NCI-H2107 treated with DMSO at 0.1 percent for 48 hours (cell line): Measurements from ENCODE around the gene RIMOC1.
"Not testable (repeated sequence)": the region's sequence is repeated elsewhere in the genome, so short reads cannot be mapped to it uniquely, and the experiment has no call there.

Source experiments
- DNase-seq: peaks from one replicate; lab custom pipeline; 2025; ENCODE audit not compliant: unreplicated experiment; lab: John Stamatoyannopoulos, UW

Gene RIMOC1

GRCh38 chr5:41891066-41891707 is 13.0 kb upstream of the RIMOC1 start:
- no peak for DNase-seq

DNA sequence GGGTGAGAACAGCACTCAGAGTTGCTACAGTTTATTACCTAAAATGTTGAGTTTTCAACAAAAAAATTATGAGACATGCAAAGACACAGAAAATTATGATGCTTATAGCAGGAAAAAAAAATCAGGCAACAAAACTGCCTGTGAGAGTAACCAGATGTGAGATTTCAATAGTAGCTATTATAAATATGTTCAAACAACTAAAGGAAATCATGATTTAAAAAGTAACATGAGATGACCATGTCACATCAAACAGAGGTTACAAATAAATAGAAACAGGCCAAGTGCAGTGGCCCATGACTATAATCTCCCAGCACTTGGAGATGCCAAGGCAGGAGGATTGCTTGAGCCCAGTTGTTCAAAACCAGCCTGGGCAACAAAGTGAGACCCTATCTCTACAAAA is 12.1 kb upstream of the RIMOC1 start:
- DNase-seq = no peak

DNA sequence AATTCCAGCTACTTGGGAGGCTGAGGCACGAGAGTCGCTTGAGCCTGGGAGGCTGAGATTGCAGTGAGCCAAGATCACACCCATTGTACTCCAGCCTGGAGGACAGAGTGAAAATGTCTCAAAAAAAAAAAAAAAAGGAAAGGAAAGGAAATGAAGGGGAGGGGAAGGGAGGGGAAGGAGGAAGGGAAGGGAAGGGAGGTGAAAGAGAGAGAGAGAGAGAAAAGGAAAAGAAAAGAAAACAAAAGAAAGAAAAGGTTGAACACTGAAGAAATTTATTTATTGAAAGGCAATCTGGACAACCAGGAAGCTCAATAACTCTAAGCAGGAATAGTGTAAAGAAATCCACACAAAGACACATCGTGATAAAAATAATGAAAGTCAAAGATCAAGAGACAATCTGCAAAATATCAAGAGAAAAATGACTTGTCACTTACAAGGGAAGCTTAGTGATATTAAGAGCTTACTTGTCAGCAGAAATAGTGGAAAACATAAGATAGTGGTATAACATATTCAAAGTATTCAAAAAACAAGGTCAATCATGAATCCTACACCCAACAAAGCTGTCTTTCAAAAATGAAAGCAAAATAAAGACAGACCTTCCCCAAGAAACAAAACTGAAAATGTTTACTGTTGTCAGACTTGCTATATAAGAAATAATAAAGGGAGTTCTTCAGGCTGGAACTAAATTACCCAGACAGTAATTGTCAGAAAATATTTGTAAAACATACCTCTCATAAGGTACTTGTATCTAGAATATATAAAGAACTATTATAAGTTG is 10.9 kb upstream of the RIMOC1 start:
- no peak for DNase-seq

DNA sequence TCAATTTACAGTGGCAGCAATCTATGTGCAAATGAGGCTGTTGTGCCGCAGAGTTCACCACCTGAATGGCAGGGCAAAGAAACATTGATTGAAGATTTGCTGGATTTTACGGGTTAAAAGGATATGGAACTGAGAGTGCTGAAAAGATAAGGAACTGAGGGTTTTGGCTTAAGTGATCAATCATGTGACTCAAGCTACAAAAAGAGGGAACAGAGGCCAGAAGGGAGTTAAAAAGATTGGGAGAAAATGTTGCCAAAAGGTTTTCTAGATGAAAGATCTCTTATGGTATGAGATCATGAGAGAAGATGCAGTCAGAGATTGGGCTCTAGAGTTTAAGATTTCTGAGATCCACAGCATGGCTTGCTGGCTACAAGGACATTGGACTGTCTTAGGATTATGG is 7.9 kb upstream of the RIMOC1 start:
- DNase-seq = no peak

DNA sequence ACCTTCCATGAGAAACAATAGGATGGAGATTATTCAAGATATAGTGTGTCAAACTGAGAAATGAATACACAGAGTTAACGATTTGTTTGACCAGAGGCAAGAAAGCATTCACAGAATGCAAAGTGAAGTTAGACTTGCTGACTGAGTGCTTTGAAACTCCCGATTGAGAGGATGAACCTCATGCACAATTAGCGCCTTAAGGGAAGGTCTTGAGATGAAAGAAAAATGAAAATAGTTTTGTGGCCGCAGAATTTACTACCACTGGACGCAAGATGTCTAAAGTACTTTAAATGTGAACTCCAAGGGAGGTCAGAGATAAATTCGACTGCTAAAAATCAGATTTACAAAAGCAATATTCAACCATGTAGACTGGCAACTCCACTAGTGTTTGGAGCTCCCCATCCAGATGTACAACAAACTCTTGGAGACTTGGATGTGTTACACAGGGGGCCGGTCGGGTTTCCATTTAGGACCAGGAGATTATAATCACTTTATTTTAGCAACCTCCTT is 707 bp upstream of the RIMOC1 start:
- no peak for DNase-seq

DNA sequence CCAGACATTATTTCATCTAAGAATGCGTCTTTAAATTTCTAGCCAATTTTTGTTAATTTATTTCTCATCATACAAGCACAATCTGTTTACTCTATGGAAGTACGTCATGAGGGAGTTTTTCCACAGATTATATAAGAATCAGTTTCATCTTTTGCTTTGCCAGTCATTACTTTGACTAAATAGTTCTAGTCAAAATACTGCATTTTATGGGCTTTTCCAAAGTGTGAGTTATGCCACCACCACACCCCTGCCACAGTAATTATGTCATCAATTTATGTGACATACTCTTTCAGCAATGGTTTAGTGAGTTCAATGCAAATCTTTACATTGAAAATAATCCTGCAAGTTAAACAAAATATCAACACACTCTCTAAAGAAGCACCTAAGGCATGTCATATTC is 2.0 kb downstream of the RIMOC1 start:
- DNase-seq = no peak

- DNase-seq = no peak
These were observed 4.4 kb downstream of the RIMOC1 start for GRCh38 chr5:41908374-41909079.

GRCh38 chr5:41918105-41918504 is 14.0 kb downstream of the RIMOC1 start:
- DNase-seq = no peak

- DNase-seq = no peak
These were observed 17.0 kb downstream of the RIMOC1 start for GRCh38 chr5:41921166-41921565.

DNA sequence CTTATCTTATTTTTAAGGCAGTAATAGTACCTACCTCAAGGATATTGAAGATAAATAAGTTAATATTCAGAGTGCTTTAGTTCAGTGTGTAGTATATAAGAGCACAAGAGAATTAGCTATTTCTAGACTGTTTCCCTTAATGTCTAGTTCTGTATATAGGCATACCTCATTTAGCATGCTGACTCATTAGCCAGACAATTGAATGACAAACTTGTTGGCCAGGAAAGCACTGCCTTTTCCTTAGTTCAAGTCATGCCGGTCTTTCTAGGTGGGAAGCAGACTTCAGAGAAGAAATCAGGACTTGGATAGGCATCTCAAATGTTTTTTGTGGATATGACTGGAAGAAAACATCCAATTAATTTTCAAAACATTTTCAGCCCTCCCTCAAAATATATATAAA is 17.7 kb downstream of the RIMOC1 start:
- no peak for DNase-seq

- DNase-seq = no peak
These were observed 20.4 kb downstream of the RIMOC1 start for GRCh38 chr5:41924526-41924871.

- DNase-seq = peak; percentile 73
These were observed 20.9 kb downstream of the RIMOC1 start, which contains the start of gene FBXO4 for GRCh38 chr5:41924872-41925554. Gene FBXO4, plus strand, starts transcription at chr5:41925281. Its CDS starts 29 bp downstream, at chr5:41925310.

- no peak for DNase-seq
These were observed 21.4 kb downstream of the RIMOC1 start for GRCh38 chr5:41925555-41925951.

DNA sequence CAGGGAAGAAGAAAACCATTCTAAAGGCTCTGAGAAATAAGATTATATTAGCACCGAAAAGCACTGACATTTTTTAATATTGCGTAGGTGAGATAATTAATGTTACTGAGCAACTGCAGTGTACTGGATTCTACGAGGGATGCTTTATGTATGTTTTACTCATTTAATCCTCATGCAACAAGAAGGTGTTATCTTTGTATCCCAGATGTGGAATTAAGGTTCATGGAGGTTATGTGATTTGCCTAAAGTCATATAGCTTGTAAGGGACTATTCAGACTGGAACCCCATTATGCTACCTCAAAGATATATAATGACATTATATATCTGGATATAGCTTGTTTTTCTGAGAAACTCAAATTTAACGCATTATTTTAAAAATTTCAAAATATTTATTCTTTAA is 23.5 kb downstream of the RIMOC1 start:
- no peak for DNase-seq

DNA sequence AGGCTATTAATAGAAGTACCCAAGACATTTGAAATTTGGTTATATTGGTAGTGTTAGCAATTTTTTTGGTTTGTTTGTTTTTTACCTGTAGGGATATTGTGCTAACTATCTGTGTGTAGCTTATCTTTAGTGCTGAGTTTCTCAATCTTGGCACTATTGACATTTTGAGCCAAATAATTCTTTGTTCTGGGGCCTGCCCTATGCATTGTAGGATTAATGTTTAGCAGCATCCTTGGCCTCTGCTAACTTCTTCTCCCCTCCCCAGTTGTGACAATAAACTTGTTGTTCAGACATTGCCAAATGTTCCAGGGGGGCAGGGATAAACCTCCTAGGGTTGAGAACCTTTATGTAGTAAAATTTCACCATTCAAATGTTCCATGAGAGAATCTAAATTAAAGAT is 24.9 kb downstream of the RIMOC1 start:
- no peak for DNase-seq

- DNase-seq = no peak
These were observed 28.6 kb downstream of the RIMOC1 start for GRCh38 chr5:41932770-41933169.

DNA sequence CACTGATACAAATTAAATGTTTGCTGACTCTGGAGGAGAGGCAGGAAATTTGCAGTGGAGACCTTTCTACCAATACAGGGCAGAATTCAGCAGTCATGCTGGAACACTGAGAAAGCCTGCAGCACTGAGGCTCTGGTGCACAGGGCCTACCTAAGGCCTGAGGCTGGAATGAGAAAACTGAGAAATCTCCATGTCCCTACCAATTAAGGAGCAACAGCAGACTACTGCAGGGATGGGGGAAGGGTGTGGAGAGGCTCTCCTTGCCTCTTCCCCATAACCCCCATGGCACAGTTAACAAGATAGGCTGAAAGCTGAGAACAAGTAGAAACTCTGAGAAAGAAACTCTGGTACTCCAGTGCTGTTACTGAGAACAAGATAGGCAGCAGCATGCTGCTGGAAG is 31.4 kb downstream of the RIMOC1 start:
- DNase-seq = no peak

- no peak for DNase-seq
These were observed 36.5 kb downstream of the RIMOC1 start for GRCh38 chr5:41940641-41941040.

DNA sequence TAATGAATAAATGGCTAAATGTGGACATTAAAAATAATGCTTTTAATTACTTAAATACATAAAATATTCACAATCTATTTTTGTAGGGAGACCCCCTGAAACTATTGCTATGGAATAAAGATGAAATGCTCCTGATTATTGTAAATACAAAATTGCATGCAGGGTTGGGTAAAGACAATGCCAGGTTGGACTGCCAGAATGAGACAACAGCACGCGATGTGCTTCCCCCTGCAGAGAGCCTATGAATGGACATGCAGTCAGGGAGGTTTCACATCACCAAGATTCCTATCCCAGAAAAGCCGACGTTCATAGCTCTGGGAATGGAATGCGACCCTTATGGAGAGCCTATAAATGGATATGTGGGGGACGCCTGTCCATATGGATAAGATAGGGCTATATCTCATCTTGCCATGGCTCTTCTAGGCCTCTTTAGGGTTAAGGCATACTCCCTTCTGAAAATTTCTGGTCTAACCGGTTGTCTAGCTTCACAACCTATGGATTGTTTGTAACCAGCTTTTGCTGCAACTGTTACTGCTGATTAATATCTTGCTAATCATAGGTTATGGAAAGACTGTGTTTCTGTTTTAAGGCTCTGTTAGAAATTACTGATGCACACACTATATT is 41.3 kb downstream of the RIMOC1 start:
- DNase-seq = not testable (repeated sequence)

DNA sequence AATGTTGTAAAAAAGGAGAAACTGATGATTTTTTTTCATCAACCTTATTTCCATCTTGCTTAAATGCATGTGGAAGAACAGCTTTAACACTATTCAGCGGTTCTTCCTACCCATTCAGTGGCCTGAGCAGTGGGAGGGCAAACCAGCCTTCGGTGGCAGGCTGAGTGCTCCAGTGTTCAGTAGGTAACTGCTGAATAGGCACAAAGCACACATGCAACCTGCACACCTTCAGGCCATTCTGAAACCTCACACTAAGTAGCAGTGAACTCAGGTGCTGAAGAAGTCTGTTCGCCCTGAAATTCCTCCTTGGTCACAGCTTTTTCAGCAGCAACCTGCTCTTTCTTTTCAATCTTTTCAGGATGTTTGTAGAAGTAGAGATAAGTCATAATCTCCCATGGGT is 47.1 kb downstream of the RIMOC1 start:
- no peak for DNase-seq
